HCT116 (cell line): Measurements from ENCODE around the gene PRKCH. TPM values are rescaled to one million over a fixed set of nuclear protein-coding genes. Genes with fewer than 3 reads are reported as not detected.

Experiments used
- ATAC-seq: fragments of 200-7000 bp; cut with Tn5 transposase; 2 replicates; pipeline ENCODE4 v1.9.1; 2020; ENCODE audit warnings: mild to moderate bottlenecking, moderate library complexity
- BruUV-seq: library from RNA; stranded (reverse); fragments of 400-500 nt; replicated peaks from 2 replicates; lab custom pipeline; 2021; lab: Mats Ljungman, UMichigan
- CTCF ChIA-PET: fragments of 300-600 bp; sonication (Branson Sonifier 250); formaldehyde crosslinking; loops from one replicate; lab custom pipeline; 2021; ENCODE audit warnings: antibody characterized with exemption; lab: Charles Lee
- POLR2A ChIA-PET: fragments of 300-600, 350-600 bp; sonication (Branson Sonifier 250); formaldehyde crosslinking; loops from one replicate; lab custom pipeline; 2021; ENCODE audit warnings: antibody characterized with exemption; lab: Charles Lee
- RAD21 ChIA-PET, 2 experiments: fragments of 300-600 bp; sonication (Branson Sonifier 250); formaldehyde crosslinking; loops; one replicate each; lab custom pipeline; 2023; ENCODE audit warnings: low total read pairs in 2 of 2; ENCODE audit not compliant: uncharacterized antibody in 2 of 2, unreplicated experiment in 2 of 2, low non-redundant PET in 1 of 2; lab: Charles Lee
- DNase-seq: peaks from one replicate; pipeline ENCODE4 v3.0.0-alpha.2; 2010; ENCODE audit warnings: low read depth, low spot score
- H2AFZ ChIP-seq: fragments of 200-600 bp; shearing (Covaris generic), sonication (generic); 2 replicates; pipeline ENCODE4 v1.6.1; 2017; ENCODE audit warnings: low read depth, mixed run types, mixed read lengths, antibody characterized with exemption, low read length; ENCODE audit not compliant: poor library complexity, severe bottlenecking
- H3K27ac ChIP-seq: 2 replicates; pipeline ENCODE4 v1.5.1; 2012; ENCODE audit warnings: low read depth, low read length
- H3K27me3 ChIP-seq: fragments of 200-600 bp; sonication (generic); 2 replicates; pipeline ENCODE4 v1.6.1; 2016; ENCODE audit warnings: mixed run types, low read length, mixed read lengths; ENCODE audit not compliant: insufficient read depth
- H3K36me3 ChIP-seq, 2 experiments: fragments of 200-500 bp in 1 of 2; fragments of 200-600 bp in 1 of 2; sonication (Bioruptor generic) in 1 of 2; sonication (generic) in 1 of 2; 2 replicates each; pipeline versions ENCODE4 v1.5.1 to v1.6.1; 2014 to 2016; ENCODE audit warnings: low read length in 2 of 2, inconsistent platforms in 1 of 2, mixed read lengths in 1 of 2, mixed run types in 1 of 2; ENCODE audit not compliant: insufficient read depth in 2 of 2, control insufficient read depth in 1 of 2
- H3K4me1 ChIP-seq, 2 experiments: fragments of 200-600 bp in 1 of 2; sonication (generic) in 1 of 2; 2 replicates each; pipeline versions ENCODE4 v1.5.1 to v1.6.1; 2012 to 2017; ENCODE audit warnings: low read length in 2 of 2, inconsistent platforms in 1 of 2, mild to moderate bottlenecking in 1 of 2, mixed read lengths in 1 of 2, mixed run types in 1 of 2, moderate library complexity in 1 of 2; ENCODE audit not compliant: insufficient read depth in 2 of 2, control insufficient read depth in 1 of 2
- H3K4me2 ChIP-seq: fragments of 200-600 bp; sonication (generic); 2 replicates; pipeline ENCODE4 v1.6.1; 2017; ENCODE audit warnings: mixed run types, low read length, mixed read lengths
- H3K4me3 ChIP-seq, 2 experiments: fragments of 200-600 bp in 1 of 2; sonication (generic) in 1 of 2; replicated peaks in 1 of 2; 2 replicates each; pipeline ENCODE4 v1.5.1; 2011 to 2016; ENCODE audit warnings: low read length in 2 of 2, control low read depth in 1 of 2, low read depth in 1 of 2, mild to moderate bottlenecking in 1 of 2, mixed read lengths in 1 of 2, mixed run types in 1 of 2
- H3K79me2 ChIP-seq: fragments of 200-600 bp; sonication (generic); 2 replicates; pipeline ENCODE4 v1.6.1; 2017; ENCODE audit warnings: mild to moderate bottlenecking, mixed run types, low read length, moderate library complexity, mixed read lengths; ENCODE audit not compliant: insufficient read depth
- H3K9ac ChIP-seq: fragments of 200-600 bp; sonication (generic); 2 replicates; pipeline ENCODE4 v1.6.1; 2016; ENCODE audit warnings: low read length, mixed read lengths
- H3K9me2 ChIP-seq: fragments of 200-600 bp; sonication (generic), shearing (Covaris generic); 2 replicates; pipeline ENCODE4 v1.6.1; 2017; ENCODE audit warnings: mixed run types, mild to moderate bottlenecking, moderate library complexity; ENCODE audit not compliant: insufficient read depth
- H3K9me3 ChIP-seq, 2 experiments: fragments of 200-500 bp in 1 of 2; fragments of 200-600 bp in 1 of 2; sonication (Bioruptor generic) in 1 of 2; sonication (generic) in 1 of 2; 2 replicates each; pipeline ENCODE4 v1.6.1; 2014 to 2017; ENCODE audit warnings: low read length in 2 of 2, mixed read lengths in 2 of 2, inconsistent platforms in 1 of 2, low read depth in 1 of 2, mild to moderate bottlenecking in 1 of 2, mixed run types in 1 of 2, moderate library complexity in 1 of 2; ENCODE audit not compliant: control insufficient read depth in 1 of 2, insufficient read depth in 1 of 2
- H4K20me1 ChIP-seq: fragments of 200-600 bp; sonication (generic), shearing (Covaris generic); 2 replicates; pipeline ENCODE4 v1.6.1; 2017; ENCODE audit warnings: mixed run types, mild to moderate bottlenecking, moderate library complexity; ENCODE audit not compliant: insufficient read depth
- ATF3 ChIP-seq: IDR thresholded peaks from 2 replicates; pipeline ENCODE4 v1.6.1; 2012
- EGR1 ChIP-seq: IDR thresholded peaks from 2 replicates; pipeline ENCODE4 v1.6.1; 2012; ENCODE audit warnings: low read depth
- ELF1 ChIP-seq: IDR thresholded peaks from 2 replicates; pipeline ENCODE4 v1.6.1; 2012; ENCODE audit warnings: low read depth, borderline replicate concordance
- EZH2 ChIP-seq: fragments of 200-600 bp; sonication (generic); IDR thresholded peaks from 2 replicates; pipeline ENCODE4 v1.6.1; 2017; ENCODE audit warnings: antibody characterized with exemption, mixed run types
- FOSL1 ChIP-seq: IDR thresholded peaks from 2 replicates; pipeline ENCODE4 v1.6.1; 2012; ENCODE audit warnings: low read depth
- JUND ChIP-seq: IDR thresholded peaks from 2 replicates; pipeline ENCODE4 v1.6.1; 2012
- MAX ChIP-seq: IDR thresholded peaks from 2 replicates; pipeline ENCODE4 v1.6.1; 2012
- POLR2A ChIP-seq: IDR thresholded peaks from 2 replicates; pipeline ENCODE4 v1.7.0; 2011; ENCODE audit warnings: borderline replicate concordance; ENCODE audit not compliant: insufficient read depth, insufficient read length; ENCODE audit errors: extremely low read depth
- RAD21 ChIP-seq: IDR thresholded peaks from 2 replicates; pipeline ENCODE4 v1.6.1; 2012; ENCODE audit warnings: low read depth, mild to moderate bottlenecking
- REST ChIP-seq: IDR thresholded peaks from 2 replicates; pipeline ENCODE4 v1.6.1; 2012; ENCODE audit warnings: low read depth
- SP1 ChIP-seq: IDR thresholded peaks from 2 replicates; pipeline ENCODE4 v1.6.1; 2012; ENCODE audit warnings: low read depth
- SRF ChIP-seq: IDR thresholded peaks from 2 replicates; pipeline ENCODE4 v1.6.1; 2012; ENCODE audit warnings: low read depth
- TCF7L2 ChIP-seq: IDR thresholded peaks from 2 replicates; pipeline ENCODE4 v1.7.0; 2011; ENCODE audit warnings: borderline replicate concordance, inconsistent platforms; ENCODE audit not compliant: insufficient read depth, insufficient read length; ENCODE audit errors: extremely low read depth
- YY1 ChIP-seq: IDR thresholded peaks from 2 replicates; pipeline ENCODE4 v1.6.1; 2011; ENCODE audit warnings: low read length, low read depth, moderate library complexity, mild to moderate bottlenecking; ENCODE audit not compliant: insufficient replicate concordance; ENCODE audit errors: extremely low read depth
- ZFX ChIP-seq: fragments of 450-650 bp; IDR thresholded peaks from 2 replicates; pipeline ENCODE4 v1.6.1; 2017
- intact Hi-C: fragments of 100-400 bp; cut with micrococcal nuclease; formaldehyde crosslinking; loops from 2 replicates; pipeline ENCODE4 v1.10.0; 2022
- total RNA-seq: library from RNA; stranded (reverse); gene quantifications from one replicate; pipeline ENCODE4 v1.2.1, GENCODE V29; 2021; ENCODE audit not compliant: unreplicated experiment

The PRKCH gene
- total RNA-seq, 1 experiment from 2014 or later = 16.6 TPM

- H2AFZ ChIP-seq = no peak overlapping the region
- no peak for ATAC-seq
- no TSS peak for BruUV-seq
- no peaks in the 10 kb centered on the region for H3K36me3 ChIP-seq
- no peaks in the 10 kb centered on the region; a peak in 1 of 4 replicates for H3K9me3 ChIP-seq
- H3K9ac ChIP-seq = no peak overlapping the region
- TF ChIP-seq SP1 = no peak
- TF ChIP-seq FOSL1 = no peak
- TF ChIP-seq ELF1 = no peak
- no peak overlapping the region for H3K4me3 ChIP-seq
- intact Hi-C loops = no loop called here
- DNase-seq = no peak
- ChIA-PET RAD21 (no interaction called here), CTCF (no interaction called here), POLR2A (no interaction called here)
- no peak overlapping the region for H3K27ac ChIP-seq
- H3K4me2 ChIP-seq = no peak overlapping the region
- H4K20me1 ChIP-seq = no peaks in the 10 kb centered on the region
- H3K4me1 ChIP-seq = peaks cover 6 to 14% of the 10 kb centered on the region in 2 experiments; a peak in 3 of 4 replicates
- no peaks in the 10 kb centered on the region for H3K9me2 ChIP-seq
- H3K79me2 ChIP-seq = peaks cover 6% of the 10 kb centered on the region
- no peaks in the 10 kb centered on the region for H3K27me3 ChIP-seq
Observed at GRCh38 chr14:61330511-61330910, 9.1 kb downstream of the PRKCH start.

- Histone ChIP-seq H4K20me1 (no peaks in the 10 kb centered on the region), H3K4me2 (no peak overlapping the region), H3K79me2 (no peaks in the 10 kb centered on the region)
- CTCF ChIA-PET = no interaction called here
- TF ChIP-seq TCF7L2 = no peak
- TF ChIP-seq YY1 = no peak
- TF ChIP-seq ATF3 = no peak
- no peak for TF ChIP-seq ELF1
- no peak for TF ChIP-seq SP1
- TF ChIP-seq SRF = no peak
- TF ChIP-seq ZFX = no peak
- no peak for TF ChIP-seq MAX
- no peak for TF ChIP-seq EGR1
- no peak for TF ChIP-seq POLR2A
- TF ChIP-seq EZH2 = no peak
- TF ChIP-seq REST = no peak
- no peak for TF ChIP-seq RAD21
- TF ChIP-seq JUND = no peak
- TF ChIP-seq, all 23 proteins: peak for 0
- Histone ChIP-seq H2AFZ (no peak overlapping the region), H3K4me3 (no peak overlapping the region), H3K27ac (no peak overlapping the region), H3K9me3 (no peaks in the 10 kb centered on the region), H3K4me1 (peaks cover 1 to 3% of the 10 kb centered on the region in 2 experiments; a peak in 3 of 4 replicates), H3K9me2 (no peaks in the 10 kb centered on the region), H3K27me3 (no peaks in the 10 kb centered on the region), H3K36me3 (no peaks in the 10 kb centered on the region), H3K9ac (no peak overlapping the region)
- POLR2A ChIA-PET = no interaction called here
- ATAC-seq = no peak
- BruUV-seq = no TSS peak
- intact Hi-C loops = no loop called here
- no peak for DNase-seq
- RAD21 ChIA-PET = no interaction called here
Observed at GRCh38 chr14:61331992-61332657, 10.7 kb downstream of the PRKCH start.
